GM13976 (cell line): ENCODE results near the gene BOLA3.
A peak's percentile ranks its signal among the peaks of the same experiment; 100 is the strongest.

ENCODE experiments used
- DNase-seq: peaks from one replicate; pipeline ENCODE4 v3.0.0; 2012; ENCODE audit warnings: low spot score
- in situ Hi-C: fragments of 300-500 bp; cut with MboI; formaldehyde crosslinking; loops from one replicate; pipeline ENCODE4 v1.12.0; 2022; ENCODE audit warnings: low sequenced_read_pairs, mixed read lengths, inconsistent platforms; ENCODE audit not compliant: unreplicated experiment
- TF ChIP-seq, protein P1 (sequence below): IDR thresholded peaks from 2 replicates; pipeline ENCODE4 v1.5.1; 2012; ENCODE audit warnings: borderline replicate concordance, mild to moderate bottlenecking; ENCODE audit not compliant: insufficient read depth; ENCODE audit errors: extremely low read depth, missing control alignments, control extremely low read depth

Gene BOLA3

DNA sequence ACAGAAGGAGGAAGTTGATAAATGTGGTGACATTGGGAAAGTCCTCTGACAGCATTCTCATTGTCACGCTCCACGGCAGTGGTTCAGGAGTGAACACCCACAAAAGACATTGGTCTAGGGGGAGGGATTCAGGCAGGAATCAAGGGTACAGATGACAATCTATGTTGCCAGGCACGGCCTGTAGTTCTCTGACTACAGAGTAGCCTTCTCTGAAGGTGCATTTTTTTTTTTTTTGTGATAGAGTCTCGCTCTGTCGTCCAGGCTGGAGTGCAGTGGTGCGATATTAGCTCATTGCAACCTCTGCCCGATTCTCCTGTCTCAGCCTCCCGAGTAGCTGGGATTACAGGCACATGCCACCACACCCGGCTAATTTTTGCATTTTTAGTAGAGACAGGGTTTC, 38.3 kb upstream of the BOLA3 start:
- TF ChIP-seq, protein P1, sequence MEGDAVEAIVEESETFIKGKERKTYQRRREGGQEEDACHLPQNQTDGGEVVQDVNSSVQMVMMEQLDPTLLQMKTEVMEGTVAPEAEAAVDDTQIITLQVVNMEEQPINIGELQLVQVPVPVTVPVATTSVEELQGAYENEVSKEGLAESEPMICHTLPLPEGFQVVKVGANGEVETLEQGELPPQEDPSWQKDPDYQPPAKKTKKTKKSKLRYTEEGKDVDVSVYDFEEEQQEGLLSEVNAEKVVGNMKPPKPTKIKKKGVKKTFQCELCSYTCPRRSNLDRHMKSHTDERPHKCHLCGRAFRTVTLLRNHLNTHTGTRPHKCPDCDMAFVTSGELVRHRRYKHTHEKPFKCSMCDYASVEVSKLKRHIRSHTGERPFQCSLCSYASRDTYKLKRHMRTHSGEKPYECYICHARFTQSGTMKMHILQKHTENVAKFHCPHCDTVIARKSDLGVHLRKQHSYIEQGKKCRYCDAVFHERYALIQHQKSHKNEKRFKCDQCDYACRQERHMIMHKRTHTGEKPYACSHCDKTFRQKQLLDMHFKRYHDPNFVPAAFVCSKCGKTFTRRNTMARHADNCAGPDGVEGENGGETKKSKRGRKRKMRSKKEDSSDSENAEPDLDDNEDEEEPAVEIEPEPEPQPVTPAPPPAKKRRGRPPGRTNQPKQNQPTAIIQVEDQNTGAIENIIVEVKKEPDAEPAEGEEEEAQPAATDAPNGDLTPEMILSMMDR = no peak
- peak; percentile 73 for DNase-seq
- in situ Hi-C loops = no loop called here

DNA sequence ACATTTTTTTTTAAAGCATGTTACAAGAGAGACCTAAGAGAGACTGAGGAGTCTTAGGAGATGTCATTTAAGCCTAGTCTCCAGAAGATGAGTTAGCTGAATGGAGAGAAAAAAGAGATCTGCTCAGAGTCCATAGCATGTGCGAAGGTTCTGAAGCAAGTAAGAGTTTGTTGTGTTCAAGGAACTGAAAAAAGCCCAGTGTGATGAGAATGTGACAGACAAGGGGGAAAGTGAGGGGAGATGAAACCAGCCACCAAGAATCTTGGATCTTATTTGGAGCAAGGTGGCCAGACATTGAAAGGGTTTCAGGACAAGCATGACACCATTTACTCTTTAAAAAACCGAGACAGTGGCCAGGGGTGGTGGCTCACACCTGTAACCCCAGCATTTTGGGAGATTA, 36.2 kb upstream of the BOLA3 start:
- DNase-seq = no peak
- TF ChIP-seq, protein P1 = no peak
- in situ Hi-C loops = no loop called here

DNA sequence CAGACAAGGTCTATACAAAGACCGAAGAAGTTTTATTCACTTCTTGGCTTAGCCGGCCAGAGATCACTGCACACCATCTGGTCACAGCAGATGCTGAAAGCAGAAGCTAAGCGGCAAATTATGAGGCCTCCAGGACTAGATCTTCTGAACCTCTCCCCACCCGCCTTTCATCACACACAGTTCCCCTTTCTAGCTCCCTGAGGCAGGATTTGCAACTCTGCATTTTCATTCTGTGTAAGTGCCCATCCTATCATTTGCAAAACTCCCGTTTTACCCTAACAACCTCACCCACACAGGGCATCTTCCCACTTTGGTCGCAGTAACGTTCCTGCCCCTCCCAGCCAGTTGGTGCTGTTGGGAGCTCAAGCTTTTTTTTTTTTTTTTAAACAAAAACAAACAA, 34.0 kb upstream of the BOLA3 start:
- in situ Hi-C loops = no loop called here
- TF ChIP-seq, protein P1 = no peak
- DNase-seq = peak; percentile 57

DNA sequence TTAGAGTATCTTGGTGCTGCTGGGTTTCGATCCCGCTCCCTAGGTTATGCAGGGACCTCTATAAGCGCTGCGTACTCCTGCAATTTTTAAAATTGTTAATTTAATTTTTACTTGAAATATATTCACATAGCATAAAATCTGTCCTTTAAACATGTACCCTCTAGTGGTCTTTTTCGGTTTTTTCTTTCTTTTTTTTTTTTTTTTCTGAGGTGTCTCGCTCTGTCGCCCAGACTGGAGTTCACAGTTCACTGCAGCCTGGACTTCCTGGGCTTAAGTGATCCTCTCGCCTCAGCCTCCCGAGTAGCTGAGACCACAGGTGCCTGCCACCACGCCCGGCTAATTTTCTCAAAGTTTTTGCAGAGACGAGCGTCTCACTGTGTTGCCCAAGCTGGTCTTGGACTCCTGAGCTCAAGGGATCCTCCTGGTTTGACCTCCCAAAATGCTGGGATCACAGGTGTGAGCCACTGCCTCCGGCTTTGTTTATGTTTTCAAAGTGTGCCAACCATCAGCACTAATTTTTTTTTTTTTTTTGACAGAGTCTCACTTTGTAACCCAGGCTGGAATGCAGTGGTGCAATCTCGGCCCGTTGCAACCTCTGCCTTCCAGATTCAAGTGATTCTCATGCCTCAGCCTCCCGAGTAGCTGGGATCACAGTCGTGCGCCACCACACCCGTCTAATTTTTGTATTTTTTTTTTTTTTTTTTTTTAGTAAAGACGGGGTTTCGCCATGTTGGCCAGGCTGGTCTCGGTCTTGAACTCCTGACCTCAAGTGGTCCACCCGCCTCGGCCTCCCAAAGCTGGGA, 31.6 kb upstream of the BOLA3 start:
- in situ Hi-C loops = no loop called here
- DNase-seq = no peak
- TF ChIP-seq, protein P1 = no peak

DNA sequence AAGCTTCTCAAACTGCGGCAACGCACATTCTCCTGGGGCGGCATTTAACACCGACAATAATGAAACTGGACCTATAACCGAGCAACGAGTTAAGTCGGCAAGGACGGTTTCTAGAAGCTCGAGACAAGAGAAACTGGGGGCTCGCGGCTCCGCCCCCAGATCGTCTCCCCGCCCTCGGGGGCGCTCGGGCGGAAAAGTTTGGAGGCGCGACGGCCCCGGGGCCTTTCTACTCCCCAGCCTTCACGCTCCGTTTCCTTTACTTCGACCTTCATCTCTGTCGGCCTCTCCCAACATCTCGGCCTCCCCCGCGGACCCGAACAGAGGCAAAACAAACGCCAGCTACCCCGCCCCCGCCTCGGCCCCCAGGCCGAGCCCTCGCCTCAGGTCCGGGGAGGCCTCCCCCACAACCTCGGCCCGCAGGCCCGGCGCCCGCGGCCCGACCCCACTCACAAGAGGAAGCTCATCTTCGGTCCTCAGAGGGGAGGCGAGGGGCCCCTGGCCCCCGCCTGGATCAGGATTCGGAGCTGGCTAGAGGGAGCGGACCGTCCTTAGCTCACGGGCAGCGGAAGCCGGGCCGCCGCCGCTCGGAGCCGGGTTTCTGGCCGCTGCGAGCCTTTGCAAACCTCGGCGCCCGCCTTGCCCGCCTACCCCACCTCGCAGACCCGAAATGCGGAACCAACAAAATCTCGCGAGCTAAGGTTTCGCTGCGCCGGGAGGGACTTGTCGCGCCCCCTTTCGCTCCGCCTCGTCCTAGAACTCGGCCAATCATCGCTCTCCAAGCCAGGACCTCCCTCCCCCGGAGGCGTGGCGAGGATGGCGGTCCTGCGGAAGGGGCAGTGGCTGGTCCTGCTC, 30.7 kb upstream of the BOLA3 start, which contains the start of gene MOB1A:
TSS of gene MOB1A (minus strand) at position 669 of the 852 bp plus-strand sequence. CDS start at position 464, 205 bp downstream.
- in situ Hi-C loops = no loop called here
- peak; percentile 94 for DNase-seq
- TF ChIP-seq, protein P1 = no peak

DNA sequence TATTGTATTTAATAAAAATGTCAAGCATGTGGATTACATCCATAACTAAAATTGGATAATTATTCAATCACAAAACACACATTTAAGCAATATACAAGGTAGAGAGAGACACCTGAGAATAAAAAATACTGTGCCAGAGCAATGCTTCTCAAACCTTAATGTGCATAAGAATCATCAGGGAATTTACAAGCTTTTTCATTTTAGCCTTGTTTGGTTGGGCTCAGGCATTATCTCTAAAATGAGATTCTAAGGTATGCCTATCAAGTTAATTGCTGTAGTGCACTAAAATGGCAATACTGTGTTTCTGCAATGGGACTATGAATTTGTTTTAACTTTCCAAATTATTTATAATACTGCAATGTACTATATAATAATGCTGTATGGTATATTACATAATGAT, 30.0 kb upstream of the BOLA3 start:
- in situ Hi-C loops = no loop called here
- DNase-seq = no peak
- TF ChIP-seq, protein P1 = no peak
